Measurements from ENCODE around the gene SMARCD2. TPM values are rescaled to one million over a fixed set of nuclear protein-coding genes. Genes with fewer than 3 reads are reported as not detected.
"Not testable (repeated sequence)": the region's sequence is repeated elsewhere in the genome, so short reads cannot be mapped to it uniquely, and the experiment has no call there.

The SMARCD2 gene
- polyA plus RNA-seq, 2 of the 4 experiments (the other 2 are of a cell fraction): 40.4 to 52.7 TPM

DNA sequence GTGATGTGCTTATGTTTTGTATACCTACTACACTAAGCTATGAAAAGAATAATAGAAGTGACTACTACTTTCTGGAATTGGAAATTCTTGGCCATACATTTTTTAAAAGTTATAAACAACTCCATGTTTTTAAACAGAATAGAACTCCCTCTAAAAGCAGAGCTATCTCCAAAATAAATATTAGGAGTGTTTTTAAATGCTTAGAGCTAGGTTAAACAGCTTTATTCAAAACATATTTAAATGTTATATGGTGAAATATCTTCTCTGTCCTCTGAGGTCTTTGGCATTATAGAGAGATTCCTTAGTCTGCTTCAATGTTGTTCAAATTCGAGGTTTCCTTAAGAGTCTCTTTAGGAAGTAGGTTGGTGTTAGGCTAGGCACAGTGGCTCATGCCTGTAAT is 38.2 kb downstream of the SMARCD2 start (continued):
- no peak for TF ChIP-seq HOXA7 (CRISPR knock-in tag; IDR thresholded peaks at IDR 0.05)
- TF ChIP-seq FOXS1 (CRISPR knock-in tag; IDR thresholded peaks at IDR 0.05): no peak
- no peak for TF ChIP-seq RAD21 (conservative IDR thresholded peaks at IDR 0.05 in 1 of 2, IDR thresholded peaks at IDR 0.05 in 1 of 2)
- TF ChIP-seq RCOR1 (IDR thresholded peaks at IDR 0.05; ENCODE audit: low read depth, low read length): no peak
- TF ChIP-seq RARB (CRISPR knock-in tag; IDR thresholded peaks at IDR 0.05): no peak
- TF ChIP-seq HOXB5 (CRISPR knock-in tag; IDR thresholded peaks at IDR 0.05): no peak
- TF ChIP-seq MAX (IDR thresholded peaks at IDR 0.05): no peak

DNA sequence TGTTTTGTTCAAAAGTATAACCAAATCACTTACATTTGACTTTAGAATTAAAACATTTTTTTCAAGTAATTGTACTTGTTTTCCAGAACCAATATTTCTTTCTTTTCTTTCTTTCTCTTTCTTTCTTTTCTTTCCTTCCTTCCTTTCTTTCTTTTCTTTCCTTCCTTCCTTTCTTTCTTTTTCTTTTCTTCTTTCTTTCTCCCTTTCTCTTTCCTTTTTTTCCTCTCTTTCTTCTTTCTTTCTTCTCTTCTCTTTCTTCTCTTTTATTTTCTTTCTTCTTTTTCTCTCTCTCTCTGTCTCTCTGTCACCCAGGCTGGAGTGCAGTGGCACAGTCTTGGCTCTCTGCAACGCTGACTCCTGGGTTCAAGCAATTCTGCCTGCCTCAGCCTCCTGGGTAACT is 41.7 kb downstream of the SMARCD2 start:
- TF ChIP-seq JUN (IDR thresholded peaks at IDR 0.05): no peak
- no peak for TF ChIP-seq PHF8 (IDR thresholded peaks at IDR 0.05; ENCODE audit: borderline replicate concordance, low read depth)
- TF ChIP-seq MYC (IDR thresholded peaks at IDR 0.05; ENCODE audit: borderline replicate concordance, low read length): no peak
- no peak for TF ChIP-seq RAD21 (conservative IDR thresholded peaks at IDR 0.05 in 1 of 2, IDR thresholded peaks at IDR 0.05 in 1 of 2)
- TF ChIP-seq HOXB5 (CRISPR knock-in tag; IDR thresholded peaks at IDR 0.05): no peak
- TF ChIP-seq HDAC2 (IDR thresholded peaks at IDR 0.05): no peak
- TF ChIP-seq ELK1 (IDR thresholded peaks at IDR 0.05; ENCODE audit: low read depth, low read length): no peak
- no peak for TF ChIP-seq HOXA7 (CRISPR knock-in tag; IDR thresholded peaks at IDR 0.05)
- no peak for TF ChIP-seq PBX3 (IDR thresholded peaks at IDR 0.05)
- TF ChIP-seq, protein P1, sequence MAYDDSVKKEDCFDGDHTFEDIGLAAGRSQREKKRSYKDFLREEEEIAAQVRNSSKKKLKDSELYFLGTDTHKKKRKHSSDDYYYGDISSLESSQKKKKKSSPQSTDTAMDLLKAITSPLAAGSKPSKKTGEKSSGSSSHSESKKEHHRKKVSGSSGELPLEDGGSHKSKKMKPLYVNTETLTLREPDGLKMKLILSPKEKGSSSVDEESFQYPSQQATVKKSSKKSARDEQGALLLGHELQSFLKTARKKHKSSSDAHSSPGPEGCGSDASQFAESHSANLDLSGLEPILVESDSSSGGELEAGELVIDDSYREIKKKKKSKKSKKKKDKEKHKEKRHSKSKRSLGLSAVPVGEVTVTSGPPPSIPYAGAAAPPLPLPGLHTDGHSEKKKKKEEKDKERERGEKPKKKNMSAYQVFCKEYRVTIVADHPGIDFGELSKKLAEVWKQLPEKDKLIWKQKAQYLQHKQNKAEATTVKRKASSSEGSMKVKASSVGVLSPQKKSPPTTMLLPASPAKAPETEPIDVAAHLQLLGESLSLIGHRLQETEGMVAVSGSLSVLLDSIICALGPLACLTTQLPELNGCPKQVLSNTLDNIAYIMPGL (CRISPR knock-in tag; IDR thresholded peaks at IDR 0.05; ENCODE audit: borderline replicate concordance): no peak
- no peak for TF ChIP-seq RARB (CRISPR knock-in tag; IDR thresholded peaks at IDR 0.05)
- H3K9me3 ChIP-seq: no peaks in the 10 kb centered on the region
- WGBS (ENCODE audit: missing lambda C conversion rate): 100% methylated on average over 1 of the region's 1 CpG
- DNase-seq (ENCODE audit: low read depth in 1 of 2, low spot score in 1 of 2) (no peak), FAIRE-seq (no peak), ATAC-seq (no peak)
- H3K4me3 ChIP-seq: no peak overlapping the region
- no peaks in the 10 kb centered on the region for H3K4me1 ChIP-seq
- H3K4me2 ChIP-seq: no peak overlapping the region
- ChIA-PET POLR2A (no interaction called here), CTCF (interaction anchor here (1.2 kb wide), 1 partner anchor 17 kb away, joined by 3 read pairs; no protein-coding TSS in a partner anchor)
- H3K27ac ChIP-seq: no peak overlapping the region

GRCh38 chr17:63798572-63799106 is 43.8 kb downstream of the SMARCD2 start:
- no peak for FAIRE-seq
- WGBS (ENCODE audit: missing lambda C conversion rate): 93% methylated on average over 3 of the region's 3 CpGs

DNA sequence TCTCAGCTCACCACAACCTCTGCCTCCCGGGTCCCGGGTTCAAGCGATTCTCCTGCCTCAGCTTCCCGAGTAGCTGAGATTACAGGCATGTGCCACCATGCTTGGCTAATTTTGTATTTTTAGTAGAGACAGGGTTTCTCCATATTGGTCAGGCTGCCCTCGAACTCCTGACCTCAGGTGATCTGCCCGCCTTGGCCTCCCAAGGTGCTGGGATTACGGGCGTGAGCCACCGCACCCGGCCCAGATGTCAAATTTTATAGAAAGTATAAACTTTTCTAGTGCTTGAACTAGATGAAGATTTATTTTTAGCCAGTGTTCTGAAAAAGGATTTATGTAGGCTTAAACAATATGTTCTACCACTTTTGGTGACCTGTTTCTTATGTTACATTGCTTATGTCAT is 46.1 kb downstream of the SMARCD2 start:
- not testable (repeated sequence) for FAIRE-seq; H3K27ac ChIP-seq; H3K4me1 ChIP-seq; H3K9me3 ChIP-seq; H3K4me2 ChIP-seq; H3K4me3 ChIP-seq; DNase-seq (ENCODE audit: low read depth in 1 of 2, low spot score in 1 of 2); ATAC-seq
- ChIA-PET POLR2A (interaction anchor here (0.5 kb wide), 1 partner anchor 8 kb away, joined by 6 read pairs; no protein-coding TSS in a partner anchor), CTCF (interaction anchor here (1.1 kb wide), 1 partner anchor 14 kb away, joined by 3 read pairs; no protein-coding TSS in a partner anchor)
- WGBS (ENCODE audit: missing lambda C conversion rate): 94% methylated on average over 10 of the region's 10 CpGs

More at GRCh38 chr17:63798572-63799106, 43.8 kb downstream of the SMARCD2 start:
- TF ChIP-seq NFE2L2 (conservative IDR thresholded peaks at IDR 0.05; ENCODE audit: low read length): peak; percentile 75
- no peak for TF ChIP-seq ESRRA (IDR thresholded peaks at IDR 0.05; ENCODE audit: borderline replicate concordance, low read length)
- Histone ChIP-seq H3K9me3 (no peaks in the 10 kb centered on the region), H3K4me1 (no peaks in the 10 kb centered on the region), H3K4me2 (no peak overlapping the region), H3K4me3 (no peak overlapping the region), H3K27ac (no peak overlapping the region)
- ATAC-seq: no peak; a peak in 1 of 6 replicates
- CTCF ChIA-PET: interaction anchor here (0.9 to 2.2 kb wide), 6 partner anchors 8 to 36 kb away, joined by 4 to 7 read pairs (median 6); no protein-coding TSS in a partner anchor
- DNase-seq (ENCODE audit: low read depth in 1 of 2, low spot score in 1 of 2): no peak
- POLR2A ChIA-PET: interaction anchor here (1.4 kb wide), 1 partner anchor 25 kb away, joined by 3 read pairs; the partner anchor contains the start of gene CCDC47

Measured in A549 (cell line).